Dermis microvascular lymphatic vessel endothelial cell (primary cell): ENCODE results near the gene IRAK4. TPM values are rescaled to one million over a fixed set of nuclear protein-coding genes. Genes with fewer than 3 reads are reported as not detected.

Experiments
- DNase-seq, 2 donors: peaks; one replicate each; pipeline versions ENCODE4 v3.0.0 to v3.0.0-alpha.2; 2010; ENCODE audit warnings: low read depth in 2 of 2
- total RNA-seq: library from RNA; depleted of rRNA; stranded (reverse); fragments of >200 nt; gene quantifications from 2 replicates; pipeline ENCODE4 v1.2.1, GENCODE V29; 2014

Gene IRAK4
- total RNA-seq, 1 donor from 2014 or later, result 11.7 TPM

GRCh38 chr12:43835656-43836474 lies 77.1 kb downstream of the IRAK4 start, which contains the start of gene TMEM117:
TSS of gene TMEM117 (plus strand) at chr12:43836081.
- peak in 1 of 2 donors; percentile 58 for DNase-seq

GRCh38 chr12:43836475-43836989 lies 77.8 kb downstream of the IRAK4 start:
- peak; percentile 29 to 54 for DNase-seq

Other genes starting within 250 kb of the IRAK4 start
- not detected in 2 replicates for gene ADAMTS20, start 206.7 kb upstream of the IRAK4 start, total RNA-seq
- gene PUS7L, start 161 bp upstream of the IRAK4 start, total RNA-seq, result 5.6 and 8.9 TPM in 2 replicates
- gene TWF1, start 47.4 kb downstream of the IRAK4 start, total RNA-seq, result 89.6 and 95.4 TPM in 2 replicates
- gene TMEM117, start 77.1 kb downstream of the IRAK4 start, total RNA-seq, result 4.0 and 7.5 TPM in 2 replicates